Measurements from ENCODE around the gene C3orf52.

The C3orf52 gene

GRCh38 chr3:112047264-112047663 lies 38.9 kb upstream of the C3orf52 start:
- Histone ChIP-seq H2AFZ (ENCODE audit: low read length) (no peak overlapping the region), H3K79me2 (ENCODE audit: insufficient read depth, low read length) (no peaks in the 10 kb centered on the region), H3K4me3 (ENCODE audit: low read depth, low read length, poor library complexity, severe bottlenecking) (no peak overlapping the region), H3K4me2 (ENCODE audit: low read length) (no peak overlapping the region), H3K27ac (ENCODE audit: low read depth, low read length, poor library complexity, severe bottlenecking) (no peak overlapping the region), H3F3A (ENCODE audit: insufficient read depth, low read length) (no peaks in the 10 kb centered on the region), H4K20me1 (ENCODE audit: insufficient read depth, low read length) (no peaks in the 10 kb centered on the region), H3K4me1 (ENCODE audit: insufficient read depth, low read length, severe bottlenecking) (peaks cover 7% of the 10 kb centered on the region), H3K27me3 (ENCODE audit: insufficient read depth, low read length) (no peaks in the 10 kb centered on the region), H3K36me3 (ENCODE audit: insufficient read depth, low read length) (no peaks in the 10 kb centered on the region), H3K9ac (ENCODE audit: low read length) (no peak overlapping the region), H3K9me3 (ENCODE audit: low read length) (no peaks in the 10 kb centered on the region), H3K9me2 (ENCODE audit: low read depth, low read length) (no peaks in the 10 kb centered on the region)
- TF ChIP-seq CTCF (IDR thresholded peaks at IDR 0.05; ENCODE audit: low read length) (no peak), EZH2 (IDR thresholded peaks at IDR 0.05; ENCODE audit: borderline replicate concordance, low read length) (no peak)

GRCh38 chr3:112048911-112049310 lies 37.3 kb upstream of the C3orf52 start:
- TF ChIP-seq EZH2 (IDR thresholded peaks at IDR 0.05; ENCODE audit: borderline replicate concordance, low read length) (no peak), CTCF (IDR thresholded peaks at IDR 0.05; ENCODE audit: low read length) (no peak)
- Histone ChIP-seq H3F3A (ENCODE audit: insufficient read depth, low read length) (no peaks in the 10 kb centered on the region), H3K79me2 (ENCODE audit: insufficient read depth, low read length) (no peaks in the 10 kb centered on the region), H3K9me2 (ENCODE audit: low read depth, low read length) (no peaks in the 10 kb centered on the region), H2AFZ (ENCODE audit: low read length) (no peak overlapping the region), H3K9me3 (ENCODE audit: low read length) (no peaks in the 10 kb centered on the region), H3K27me3 (ENCODE audit: insufficient read depth, low read length) (no peaks in the 10 kb centered on the region), H4K20me1 (ENCODE audit: insufficient read depth, low read length) (no peaks in the 10 kb centered on the region), H3K9ac (ENCODE audit: low read length) (no peak overlapping the region), H3K36me3 (ENCODE audit: insufficient read depth, low read length) (no peaks in the 10 kb centered on the region), H3K4me3 (ENCODE audit: low read depth, low read length, poor library complexity, severe bottlenecking) (no peak overlapping the region), H3K4me2 (ENCODE audit: low read length) (no peak overlapping the region), H3K27ac (ENCODE audit: low read depth, low read length, poor library complexity, severe bottlenecking) (no peak overlapping the region), H3K4me1 (ENCODE audit: insufficient read depth, low read length, severe bottlenecking) (no peaks in the 10 kb centered on the region)

GRCh38 chr3:112053229-112053628 lies 33.0 kb upstream of the C3orf52 start:
- Histone ChIP-seq H3K9me3 (ENCODE audit: low read length) (no peaks in the 10 kb centered on the region), H3K4me3 (ENCODE audit: low read depth, low read length, poor library complexity, severe bottlenecking) (no peak overlapping the region), H4K20me1 (ENCODE audit: insufficient read depth, low read length) (no peaks in the 10 kb centered on the region), H3K27ac (ENCODE audit: low read depth, low read length, poor library complexity, severe bottlenecking) (no peak overlapping the region), H3K79me2 (ENCODE audit: insufficient read depth, low read length) (no peaks in the 10 kb centered on the region), H3K4me1 (ENCODE audit: insufficient read depth, low read length, severe bottlenecking) (no peaks in the 10 kb centered on the region), H3K4me2 (ENCODE audit: low read length) (no peak overlapping the region), H2AFZ (ENCODE audit: low read length) (no peak overlapping the region), H3K27me3 (ENCODE audit: insufficient read depth, low read length) (no peaks in the 10 kb centered on the region), H3K36me3 (ENCODE audit: insufficient read depth, low read length) (no peaks in the 10 kb centered on the region), H3K9ac (ENCODE audit: low read length) (no peak overlapping the region), H3K9me2 (ENCODE audit: low read depth, low read length) (no peaks in the 10 kb centered on the region), H3F3A (ENCODE audit: insufficient read depth, low read length) (no peaks in the 10 kb centered on the region)
- TF ChIP-seq CTCF (IDR thresholded peaks at IDR 0.05; ENCODE audit: low read length) (no peak), EZH2 (IDR thresholded peaks at IDR 0.05; ENCODE audit: borderline replicate concordance, low read length) (no peak)

Data from OCI-LY1 (cell line).